Activated effector memory CD4-positive, alpha-beta T cell treated with Interleukin-2 at 50 U/mL for 16 hours (primary cell): ENCODE data around the gene ZNF565.
"Not testable (repeated sequence)": the region's sequence is repeated elsewhere in the genome, so short reads cannot be mapped to it uniquely, and the experiment has no call there.

ENCODE experiments used
- DNase-seq: peaks from one replicate; pipeline ENCODE4 v3.0.0-alpha.2; 2020

The ZNF565 gene

GRCh38 chr19:36214386-36215275, at the start of gene ZNF565, which contains the start of gene ZNF146:
ZNF565 (minus strand) TSS chr19:36214665; CDS start chr19:36201985, 12,680 bp downstream.
ZNF146 (plus strand) TSS chr19:36215106; CDS start chr19:36236441, 21,335 bp downstream.
- peak; percentile 92 for DNase-seq

GRCh38 chr19:36259211-36259610, 44.7 kb upstream of the ZNF565 start:
- DNase-seq, result no peak

- no peak for DNase-seq
These were observed 43.8 kb upstream of the ZNF565 start for GRCh38 chr19:36258028-36258875.

GRCh38 chr19:36257520-36257876, 43.0 kb upstream of the ZNF565 start:
- DNase-seq, result no peak

GRCh38 chr19:36256853-36257519, 42.5 kb upstream of the ZNF565 start:
- no peak for DNase-seq

- DNase-seq, result no peak
These were observed 41.6 kb upstream of the ZNF565 start for GRCh38 chr19:36256064-36256463.

GRCh38 chr19:36255316-36255715, 40.9 kb upstream of the ZNF565 start:
- DNase-seq, result no peak

- DNase-seq, result no peak
These were observed 40.4 kb upstream of the ZNF565 start for GRCh38 chr19:36254848-36255247.

- no peak for DNase-seq
These were observed 37.6 kb upstream of the ZNF565 start for GRCh38 chr19:36252047-36252446.

GRCh38 chr19:36246006-36246481, 31.6 kb upstream of the ZNF565 start:
- DNase-seq, result no peak

GRCh38 chr19:36245210-36246005, 30.9 kb upstream of the ZNF565 start:
- no peak for DNase-seq

- DNase-seq, result no peak
These were observed 29.6 kb upstream of the ZNF565 start for GRCh38 chr19:36244066-36244465.

GRCh38 chr19:36236946-36237310, 22.5 kb upstream of the ZNF565 start:
- DNase-seq, result no peak

- no peak for DNase-seq
These were observed 22.0 kb upstream of the ZNF565 start for GRCh38 chr19:36236304-36236945.

- not testable (repeated sequence) for DNase-seq
These were observed 19.2 kb upstream of the ZNF565 start for GRCh38 chr19:36233626-36234025.

- no peak for DNase-seq
These were observed 10.9 kb upstream of the ZNF565 start for GRCh38 chr19:36225219-36225892.

- DNase-seq, result no peak
These were observed 8.0 kb upstream of the ZNF565 start for GRCh38 chr19:36222503-36222902.

- DNase-seq, result no peak
These were observed 7.0 kb upstream of the ZNF565 start for GRCh38 chr19:36221474-36221873.

GRCh38 chr19:36215276-36216123, 1.0 kb upstream of the ZNF565 start:
- DNase-seq, result no peak

GRCh38 chr19:36212895-36213294, 1.6 kb downstream of the ZNF565 start:
- no peak for DNase-seq
